Measurements from ENCODE around the gene CAMSAP3.
"Not testable (repeated sequence)": the region's sequence is repeated elsewhere in the genome, so short reads cannot be mapped to it uniquely, and the experiment has no call there.

CAMSAP3 gene

GRCh38 chr19:7595466-7596133 lies at the start of gene CAMSAP3:
CAMSAP3 (plus strand) TSS chr19:7595863; CDS start chr19:7596003, 140 bp downstream.
- DNase-seq, result peak; percentile 7

GRCh38 chr19:7545904-7546303 lies 49.8 kb upstream of the CAMSAP3 start:
- no peak for DNase-seq

GRCh38 chr19:7547159-7547558 lies 48.5 kb upstream of the CAMSAP3 start:
- no peak for DNase-seq

- DNase-seq, result no peak
Observed at GRCh38 chr19:7549429-7550148, 46.1 kb upstream of the CAMSAP3 start.

- DNase-seq, result no peak
Observed at GRCh38 chr19:7550169-7550770, 45.4 kb upstream of the CAMSAP3 start.

- DNase-seq, result peak; percentile 47
Observed at GRCh38 chr19:7550987-7551761, 44.5 kb upstream of the CAMSAP3 start.

GRCh38 chr19:7552781-7553180 lies 42.9 kb upstream of the CAMSAP3 start:
- DNase-seq, result no peak

GRCh38 chr19:7554565-7554964 lies 41.1 kb upstream of the CAMSAP3 start:
- DNase-seq, result no peak

GRCh38 chr19:7554990-7555864 lies 40.4 kb upstream of the CAMSAP3 start:
- DNase-seq, result no peak

- DNase-seq, result no peak
Observed at GRCh38 chr19:7556696-7557315, 38.9 kb upstream of the CAMSAP3 start.

- DNase-seq, result no peak
Observed at GRCh38 chr19:7558667-7559066, 37.0 kb upstream of the CAMSAP3 start.

- no peak for DNase-seq
Observed at GRCh38 chr19:7559102-7559501, 36.6 kb upstream of the CAMSAP3 start.

GRCh38 chr19:7560255-7560654 lies 35.4 kb upstream of the CAMSAP3 start:
- no peak for DNase-seq

- DNase-seq, result no peak
Observed at GRCh38 chr19:7561325-7561724, 34.3 kb upstream of the CAMSAP3 start.

GRCh38 chr19:7562646-7563393 lies 32.8 kb upstream of the CAMSAP3 start:
- no peak for DNase-seq

- no peak for DNase-seq
Observed at GRCh38 chr19:7564866-7565265, 30.8 kb upstream of the CAMSAP3 start.

- no peak for DNase-seq
Observed at GRCh38 chr19:7565332-7565731, 30.3 kb upstream of the CAMSAP3 start.

- no peak for DNase-seq
Observed at GRCh38 chr19:7570761-7571160, 24.9 kb upstream of the CAMSAP3 start.

GRCh38 chr19:7575434-7576040 lies 20.1 kb upstream of the CAMSAP3 start:
- DNase-seq, result no peak

GRCh38 chr19:7577422-7577821 lies 18.2 kb upstream of the CAMSAP3 start:
- DNase-seq, result not testable (repeated sequence)

GRCh38 chr19:7578127-7578526 lies 17.5 kb upstream of the CAMSAP3 start:
- DNase-seq, result no peak

Measured in fibroblast of upper back skin (primary cell).